Suprapubic skin (tissue), 4 donors: Measurements from ENCODE around the gene NAA15.

Source experiments
- EP300 ChIP-seq: sonication (generic); formaldehyde crosslinking; IDR thresholded peaks from one replicate; pipeline ENCODE4 v1.6.1; 2017; ENCODE audit warnings: antibody characterized with exemption
- POLR2A ChIP-seq, 2 donors: fragments of 450-650 bp; IDR thresholded peaks; one replicate each; pipeline ENCODE4 v1.6.1; 2017; ENCODE audit warnings: antibody characterized with exemption in 2 of 2, mild to moderate bottlenecking in 2 of 2, moderate library complexity in 2 of 2
- POLR2AphosphoS5 ChIP-seq, 3 donors: sonication (generic); formaldehyde crosslinking; IDR thresholded peaks; one replicate each; pipeline ENCODE4 v1.6.1; 2017; ENCODE audit warnings: antibody characterized with exemption in 3 of 3
- TF ChIP-seq, protein P1 (sequence below), 2 donors: fragments of 200-600 bp in 1 of 2; fragments of 450-650 bp in 1 of 2; sonication (generic) in 1 of 2; IDR thresholded peaks; one replicate each; pipeline ENCODE4 v1.5.1; 2016 to 2019; ENCODE audit warnings: antibody characterized with exemption in 2 of 2, mild to moderate bottlenecking in 1 of 2, moderate library complexity in 1 of 2

DNA sequence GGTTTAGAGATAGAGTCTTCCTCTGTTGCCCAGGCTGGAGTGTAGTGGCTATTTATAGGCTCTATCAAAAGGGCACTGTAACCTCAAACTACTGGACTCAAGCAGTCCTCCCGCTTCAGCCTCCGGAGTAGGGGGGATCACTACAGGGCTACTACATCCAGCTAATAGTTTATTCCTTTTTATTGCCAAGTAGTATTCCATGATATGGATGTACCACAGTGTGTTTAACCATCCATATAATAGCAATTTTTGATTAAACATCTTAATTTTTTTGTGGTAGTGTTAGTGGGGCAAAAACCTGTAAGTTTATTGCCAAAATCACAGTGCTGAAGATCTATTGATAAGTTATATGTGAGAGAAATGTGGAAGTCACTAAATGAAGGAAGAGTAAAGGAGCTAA, 3.6 kb downstream of the NAA15 start:
- TF ChIP-seq POLR2AphosphoS5 (IDR thresholded peaks at IDR 0.05), result no peak
- TF ChIP-seq, protein P1, sequence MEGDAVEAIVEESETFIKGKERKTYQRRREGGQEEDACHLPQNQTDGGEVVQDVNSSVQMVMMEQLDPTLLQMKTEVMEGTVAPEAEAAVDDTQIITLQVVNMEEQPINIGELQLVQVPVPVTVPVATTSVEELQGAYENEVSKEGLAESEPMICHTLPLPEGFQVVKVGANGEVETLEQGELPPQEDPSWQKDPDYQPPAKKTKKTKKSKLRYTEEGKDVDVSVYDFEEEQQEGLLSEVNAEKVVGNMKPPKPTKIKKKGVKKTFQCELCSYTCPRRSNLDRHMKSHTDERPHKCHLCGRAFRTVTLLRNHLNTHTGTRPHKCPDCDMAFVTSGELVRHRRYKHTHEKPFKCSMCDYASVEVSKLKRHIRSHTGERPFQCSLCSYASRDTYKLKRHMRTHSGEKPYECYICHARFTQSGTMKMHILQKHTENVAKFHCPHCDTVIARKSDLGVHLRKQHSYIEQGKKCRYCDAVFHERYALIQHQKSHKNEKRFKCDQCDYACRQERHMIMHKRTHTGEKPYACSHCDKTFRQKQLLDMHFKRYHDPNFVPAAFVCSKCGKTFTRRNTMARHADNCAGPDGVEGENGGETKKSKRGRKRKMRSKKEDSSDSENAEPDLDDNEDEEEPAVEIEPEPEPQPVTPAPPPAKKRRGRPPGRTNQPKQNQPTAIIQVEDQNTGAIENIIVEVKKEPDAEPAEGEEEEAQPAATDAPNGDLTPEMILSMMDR (IDR thresholded peaks at IDR 0.05), result no peak
- TF ChIP-seq POLR2A (IDR thresholded peaks at IDR 0.05), result no peak
- no peak for TF ChIP-seq EP300
